OCI-LY1 (cell line): ENCODE measurements around the gene SDK1.

Experiments used
- H2AFZ ChIP-seq: fragments of 200-600 bp; sonication (generic), shearing (Covaris generic); 2 replicates; pipeline ENCODE4 v1.6.0; 2014; ENCODE audit warnings: antibody characterized with exemption, mild to moderate bottlenecking, low read length
- H3F3A ChIP-seq: fragments of 200-600 bp; sonication (generic), shearing (Covaris generic); 2 replicates; pipeline ENCODE4 v1.6.0; 2014; ENCODE audit warnings: mild to moderate bottlenecking, antibody characterized with exemption, low read length, moderate library complexity; ENCODE audit not compliant: insufficient read depth
- H3K27ac ChIP-seq: fragments of 200-600 bp; sonication (generic); 2 replicates; pipeline ENCODE4 v1.5.1; 2014; ENCODE audit warnings: low read length, mixed run types, mild to moderate bottlenecking, low read depth; ENCODE audit not compliant: poor library complexity, severe bottlenecking
- H3K27me3 ChIP-seq: fragments of 200-600 bp; sonication (generic); 2 replicates; pipeline ENCODE4 v1.6.0; 2014; ENCODE audit warnings: antibody characterized with exemption, mild to moderate bottlenecking, low read length, moderate library complexity; ENCODE audit not compliant: insufficient read depth
- H3K36me3 ChIP-seq: fragments of 200-600 bp; sonication (generic); 2 replicates; pipeline ENCODE4 v1.6.1; 2014; ENCODE audit warnings: mild to moderate bottlenecking, antibody characterized with exemption, low read length, moderate library complexity, mixed read lengths; ENCODE audit not compliant: insufficient read depth
- H3K4me1 ChIP-seq: fragments of 200-600 bp; sonication (generic); 2 replicates; pipeline ENCODE4 v1.5.1; 2014; ENCODE audit warnings: mild to moderate bottlenecking, low read length, moderate library complexity; ENCODE audit not compliant: insufficient read depth, severe bottlenecking
- H3K4me2 ChIP-seq: fragments of 200-600 bp; sonication (generic), shearing (Covaris generic); 2 replicates; pipeline ENCODE4 v1.6.1; 2014; ENCODE audit warnings: low read length
- H3K4me3 ChIP-seq: fragments of 200-600 bp; sonication (generic); 2 replicates; pipeline ENCODE4 v1.5.1; 2014; ENCODE audit warnings: low read length, low read depth, mild to moderate bottlenecking, mixed read lengths; ENCODE audit not compliant: poor library complexity, severe bottlenecking
- H3K79me2 ChIP-seq: fragments of 200-600 bp; shearing (Covaris generic); 2 replicates; pipeline ENCODE4 v1.6.1; 2016; ENCODE audit warnings: mixed run types, low read length, mixed read lengths; ENCODE audit not compliant: insufficient read depth
- H3K9ac ChIP-seq: fragments of 200-600 bp; sonication (generic), shearing (Covaris generic); 2 replicates; pipeline ENCODE4 v1.6.1; 2014; ENCODE audit warnings: mild to moderate bottlenecking, low read length, mixed read lengths
- H3K9me2 ChIP-seq: fragments of 200-600 bp; sonication (generic), shearing (Covaris generic); 2 replicates; pipeline ENCODE4 v1.6.1; 2014; ENCODE audit warnings: low read depth, mild to moderate bottlenecking, low read length, mixed read lengths
- H3K9me3 ChIP-seq: fragments of 200-600 bp; shearing (Covaris generic); 2 replicates; pipeline ENCODE4 v1.6.1; 2014; ENCODE audit warnings: low read length, mixed read lengths
- H4K20me1 ChIP-seq: fragments of 200-600 bp; sonication (generic), shearing (Covaris generic); 2 replicates; pipeline ENCODE4 v1.6.0; 2016; ENCODE audit warnings: mild to moderate bottlenecking, low read length; ENCODE audit not compliant: insufficient read depth
- CTCF ChIP-seq: fragments of 200-600 bp; sonication (generic), shearing (Covaris generic); IDR thresholded peaks from 2 replicates; pipeline ENCODE4 v1.5.1; 2017; ENCODE audit warnings: mild to moderate bottlenecking, antibody characterized with exemption, low read length, moderate library complexity, mixed read lengths
- EZH2 ChIP-seq: fragments of 200-600 bp; sonication (generic), shearing (Covaris generic); IDR thresholded peaks from 2 replicates; pipeline ENCODE4 v1.8.0; 2017; ENCODE audit warnings: borderline replicate concordance, mixed run types, mild to moderate bottlenecking, antibody characterized with exemption, low read length, moderate library complexity, mixed read lengths

The SDK1 gene

GRCh38 chr7:3271298-3271697, 29.8 kb upstream of the SDK1 start:
- Histone ChIP-seq H3K36me3 (no peaks in the 10 kb centered on the region; the same call in 1 of the 2 replicates), H3K4me3 (no peak overlapping the region), H3K27ac (no peak overlapping the region), H2AFZ (no peak overlapping the region), H3K9me3 (peaks cover 3% of the 10 kb centered on the region; the same call in 1 of the 2 replicates), H3K4me1 (no peaks in the 10 kb centered on the region), H3K9me2 (no peaks in the 10 kb centered on the region), H3F3A (no peaks in the 10 kb centered on the region), H3K4me2 (no peak overlapping the region), H3K9ac (no peak overlapping the region), H3K79me2 (no peaks in the 10 kb centered on the region), H3K27me3 (no peaks in the 10 kb centered on the region), H4K20me1 (no peaks in the 10 kb centered on the region)
- TF ChIP-seq CTCF (no peak), EZH2 (no peak)

- TF ChIP-seq EZH2 (no peak), CTCF (no peak)
- Histone ChIP-seq H3K9me3 (peaks cover 3% of the 10 kb centered on the region; the same call in 1 of the 2 replicates), H3K27me3 (no peaks in the 10 kb centered on the region), H3K9me2 (no peaks in the 10 kb centered on the region), H3K4me1 (no peaks in the 10 kb centered on the region), H2AFZ (no peak overlapping the region), H3F3A (no peaks in the 10 kb centered on the region), H3K4me3 (no peak overlapping the region), H3K79me2 (no peaks in the 10 kb centered on the region), H3K9ac (no peak overlapping the region), H3K27ac (no peak overlapping the region), H3K36me3 (no peaks in the 10 kb centered on the region; the same call in 1 of the 2 replicates), H3K4me2 (no peak overlapping the region), H4K20me1 (no peaks in the 10 kb centered on the region)
Measured at GRCh38 chr7:3272691-3273141, 28.3 kb upstream of the SDK1 start.

- Histone ChIP-seq H4K20me1 (no peaks in the 10 kb centered on the region), H3K9me3 (peaks cover 3% of the 10 kb centered on the region; the same call in 1 of the 2 replicates), H3K9me2 (no peaks in the 10 kb centered on the region), H3K4me2 (no peak overlapping the region), H3K9ac (no peak overlapping the region), H3F3A (no peaks in the 10 kb centered on the region), H2AFZ (no peak overlapping the region), H3K27me3 (no peaks in the 10 kb centered on the region), H3K79me2 (no peaks in the 10 kb centered on the region), H3K27ac (no peak overlapping the region), H3K36me3 (no peaks in the 10 kb centered on the region; the same call in 1 of the 2 replicates), H3K4me3 (no peak overlapping the region), H3K4me1 (no peaks in the 10 kb centered on the region)
- TF ChIP-seq CTCF (no peak), EZH2 (no peak)
Measured at GRCh38 chr7:3274131-3274530, 26.9 kb upstream of the SDK1 start.
